ENCODE results near the gene KPNA4. TPM values are rescaled to one million over a fixed set of nuclear protein-coding genes. Genes with fewer than 3 reads are reported as not detected.

KPNA4 gene
- total and polyA plus RNA-seq, 2 of the 4 experiments (the other 2 are of a cell fraction): 12.9 to 46.1 TPM

DNA sequence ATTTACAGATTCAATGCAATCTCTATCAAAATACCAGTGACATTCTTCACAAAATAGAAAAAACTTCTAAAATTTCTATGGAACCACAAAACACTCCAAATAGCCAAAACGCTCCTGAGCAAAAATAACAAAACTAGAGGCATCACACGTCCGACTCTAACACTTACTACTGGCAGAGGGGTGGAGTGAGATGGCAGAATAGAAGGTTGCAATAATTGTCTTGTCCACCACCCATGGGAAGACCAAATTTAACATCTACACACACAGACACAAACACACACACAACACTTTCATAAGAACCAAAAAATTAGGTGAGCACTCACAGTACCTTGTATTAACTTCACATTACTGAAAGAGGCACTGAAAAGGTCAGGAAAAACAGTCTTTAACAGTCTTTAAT, 21.3 kb upstream of the KPNA4 start:
- in situ Hi-C loops (cut with MboI; ENCODE audit: low sequenced_read_pairs): no loop called here
- H2BK15ac ChIP-seq (ENCODE audit: low read depth, low read length): no peak overlapping the region
- TF ChIP-seq, protein P1, sequence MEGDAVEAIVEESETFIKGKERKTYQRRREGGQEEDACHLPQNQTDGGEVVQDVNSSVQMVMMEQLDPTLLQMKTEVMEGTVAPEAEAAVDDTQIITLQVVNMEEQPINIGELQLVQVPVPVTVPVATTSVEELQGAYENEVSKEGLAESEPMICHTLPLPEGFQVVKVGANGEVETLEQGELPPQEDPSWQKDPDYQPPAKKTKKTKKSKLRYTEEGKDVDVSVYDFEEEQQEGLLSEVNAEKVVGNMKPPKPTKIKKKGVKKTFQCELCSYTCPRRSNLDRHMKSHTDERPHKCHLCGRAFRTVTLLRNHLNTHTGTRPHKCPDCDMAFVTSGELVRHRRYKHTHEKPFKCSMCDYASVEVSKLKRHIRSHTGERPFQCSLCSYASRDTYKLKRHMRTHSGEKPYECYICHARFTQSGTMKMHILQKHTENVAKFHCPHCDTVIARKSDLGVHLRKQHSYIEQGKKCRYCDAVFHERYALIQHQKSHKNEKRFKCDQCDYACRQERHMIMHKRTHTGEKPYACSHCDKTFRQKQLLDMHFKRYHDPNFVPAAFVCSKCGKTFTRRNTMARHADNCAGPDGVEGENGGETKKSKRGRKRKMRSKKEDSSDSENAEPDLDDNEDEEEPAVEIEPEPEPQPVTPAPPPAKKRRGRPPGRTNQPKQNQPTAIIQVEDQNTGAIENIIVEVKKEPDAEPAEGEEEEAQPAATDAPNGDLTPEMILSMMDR (conservative IDR thresholded peaks at IDR 0.05; ENCODE audit: low read depth, low read length): no peak
- no peak for TF ChIP-seq BHLHE40 (IDR thresholded peaks at IDR 0.05; ENCODE audit: low read depth, low read length)
- TF ChIP-seq, protein P2, sequence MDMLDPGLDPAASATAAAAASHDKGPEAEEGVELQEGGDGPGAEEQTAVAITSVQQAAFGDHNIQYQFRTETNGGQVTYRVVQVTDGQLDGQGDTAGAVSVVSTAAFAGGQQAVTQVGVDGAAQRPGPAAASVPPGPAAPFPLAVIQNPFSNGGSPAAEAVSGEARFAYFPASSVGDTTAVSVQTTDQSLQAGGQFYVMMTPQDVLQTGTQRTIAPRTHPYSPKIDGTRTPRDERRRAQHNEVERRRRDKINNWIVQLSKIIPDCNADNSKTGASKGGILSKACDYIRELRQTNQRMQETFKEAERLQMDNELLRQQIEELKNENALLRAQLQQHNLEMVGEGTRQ (IDR thresholded peaks at IDR 0.05; ENCODE audit: low read depth, low read length): no peak
- no peaks in the 10 kb centered on the region for H3K36me3 ChIP-seq (ENCODE audit: control insufficient read depth, insufficient read depth, low read length)
- no peaks in the 10 kb centered on the region for H3K79me1 ChIP-seq (ENCODE audit: low read depth in 1 of 2, low read length in 2 of 2)
- no peak overlapping the region for H3K56ac ChIP-seq (ENCODE audit: extremely low read depth, insufficient read depth, low read length)
- no peaks in the 10 kb centered on the region; the same call in 1 of the 2 replicates for H3K27me3 ChIP-seq (ENCODE audit: control insufficient read depth, insufficient read depth, low read length)
- no peak overlapping the region for H4K8ac ChIP-seq (ENCODE audit: low read depth in 2 of 2, low read length in 2 of 2)
- DNase-seq: no peak
- H4K91ac ChIP-seq (ENCODE audit: insufficient read depth, low read depth, low read length): no peak overlapping the region
- no peak overlapping the region for H3K18ac ChIP-seq (ENCODE audit: low read depth, low read length)
- H2AK5ac ChIP-seq (ENCODE audit: low read depth, low read length): no peak overlapping the region
- no peak overlapping the region for H2BK120ac ChIP-seq (ENCODE audit: low read depth, low read length)
- H3K9ac ChIP-seq (ENCODE audit: low read depth, low read length): no peak overlapping the region
- no CpG with 5 or more reads among the region's 3 CpGs for WGBS, 2 experiments (ENCODE audit: extremely low coverage in 2 of 2, insufficient read length in 1 of 2)
- H4K20me1 ChIP-seq (ENCODE audit: insufficient read depth, low read length): no peaks in the 10 kb centered on the region
- no peak overlapping the region for H4K5ac ChIP-seq (ENCODE audit: low read depth, low read length)
- H2BK5ac ChIP-seq (ENCODE audit: low read depth, low read length, poor library complexity, severe bottlenecking): no peak overlapping the region
- no peak overlapping the region for H3K4ac ChIP-seq (ENCODE audit: low read depth, low read length)
- no peaks in the 10 kb centered on the region for H3K9me3 ChIP-seq (ENCODE audit: control insufficient read depth, insufficient read depth, low read length)
- H3K4me3 ChIP-seq (ENCODE audit: insufficient read depth, low read depth, low read length): no peak overlapping the region
- dilution Hi-C loops (cut with HindIII; ENCODE audit: low sequenced_read_pairs, unreplicated experiment): no loop called here
- H3K4me1 ChIP-seq (ENCODE audit: control insufficient read depth, insufficient read depth, low read length): no peaks in the 10 kb centered on the region
- no TSS peak for BruUV-seq (replicated peaks)
- H3K23ac ChIP-seq (ENCODE audit: low read depth, low read length): no peak overlapping the region
- H2AFZ ChIP-seq (replicated peaks; ENCODE audit: low read length, poor library complexity): no peak overlapping the region
- H3K14ac ChIP-seq (replicated peaks; ENCODE audit: low read depth, low read length): no peak overlapping the region
- ATAC-seq (ENCODE audit: low read depth): no peak
- H3K4me2 ChIP-seq (ENCODE audit: low read depth, low read length): no peak overlapping the region
- no peak overlapping the region for H2BK20ac ChIP-seq (ENCODE audit: low read depth, low read length)
- no peaks in the 10 kb centered on the region for H3K9me1 ChIP-seq (ENCODE audit: insufficient read depth, low read length)
- CTCF ChIA-PET: no interaction called here
- intact Hi-C loops (cut with micrococcal nuclease): no loop called here
- H3K27ac ChIP-seq (ENCODE audit: insufficient read depth, low read length): no peak overlapping the region
- POLR2A ChIA-PET (ENCODE audit: unreplicated experiment): no interaction called here
- H2AK9ac ChIP-seq (replicated peaks; ENCODE audit: low read depth, low read length, poor library complexity): no peak overlapping the region

Measured in IMR-90 (cell line).